ENCODE data around the gene DDC. TPM values are rescaled to one million over a fixed set of nuclear protein-coding genes. Genes with fewer than 3 reads are reported as not detected.
"Not testable (repeated sequence)": the region's sequence is repeated elsewhere in the genome, so short reads cannot be mapped to it uniquely, and the experiment has no call there.

Gene DDC
- polyA plus RNA-seq, 3 donors from 2014 or later, result not detected

DNA sequence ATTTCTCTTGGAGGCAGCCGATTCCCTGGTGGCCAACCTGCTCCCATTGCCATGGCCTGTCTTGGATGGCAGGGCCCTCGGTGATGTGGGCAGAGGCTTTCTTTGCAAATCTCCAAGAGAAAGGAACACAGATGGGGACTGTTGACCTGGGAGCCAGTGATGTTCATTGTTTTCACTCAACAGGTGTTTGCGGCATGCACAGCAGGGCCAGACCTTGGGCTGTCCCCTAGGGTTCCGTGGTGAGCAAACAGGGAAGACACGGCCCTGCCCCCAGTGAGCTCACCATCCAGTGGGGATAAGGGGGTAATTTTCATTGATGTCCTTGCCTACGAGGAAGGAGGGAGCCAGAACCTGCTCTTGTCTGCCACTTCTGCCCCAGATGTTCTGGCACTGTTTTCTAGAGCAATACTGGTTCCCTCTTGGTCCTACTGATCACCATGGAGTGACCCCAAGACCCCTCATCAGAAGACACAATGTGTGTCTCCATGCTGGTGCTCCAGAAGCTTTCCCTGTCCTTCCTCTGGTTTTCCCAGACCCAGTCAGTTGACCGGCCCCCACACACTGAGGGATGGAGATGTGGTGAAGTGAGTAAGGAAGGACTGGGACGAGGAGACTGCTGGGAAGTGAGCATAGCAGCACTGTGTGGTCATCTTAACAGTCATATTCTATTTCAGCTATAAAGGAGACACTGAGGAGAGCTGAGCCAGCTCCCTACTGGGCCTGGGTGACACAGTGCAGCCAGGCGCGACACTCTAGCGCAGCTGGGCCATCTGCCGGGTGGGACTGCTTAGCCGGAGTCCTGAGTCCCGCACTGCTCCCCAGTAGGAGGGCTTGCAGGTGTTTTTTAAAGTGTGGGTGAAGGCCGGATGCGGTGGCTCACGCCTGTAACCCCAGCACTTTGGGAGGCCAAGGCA, 94.7 kb downstream of the DDC start:
- Mint-ChIP-seq H3K36me3 (no peaks in the 10 kb centered on the region), H3K9me3 (no peaks in the 10 kb centered on the region), H3K27ac (no peak overlapping the region), H3K27me3 (ENCODE audit: low read depth in 3 of 3) (peaks cover 3 to 7% (median 6%) of the 10 kb centered on the region in 3 donors), H3K4me1 (peaks cover 8 to 10% of the 10 kb centered on the region in 2 donors), H3K4me3 (no peak overlapping the region)
- DNase-seq, result no peak

DNA sequence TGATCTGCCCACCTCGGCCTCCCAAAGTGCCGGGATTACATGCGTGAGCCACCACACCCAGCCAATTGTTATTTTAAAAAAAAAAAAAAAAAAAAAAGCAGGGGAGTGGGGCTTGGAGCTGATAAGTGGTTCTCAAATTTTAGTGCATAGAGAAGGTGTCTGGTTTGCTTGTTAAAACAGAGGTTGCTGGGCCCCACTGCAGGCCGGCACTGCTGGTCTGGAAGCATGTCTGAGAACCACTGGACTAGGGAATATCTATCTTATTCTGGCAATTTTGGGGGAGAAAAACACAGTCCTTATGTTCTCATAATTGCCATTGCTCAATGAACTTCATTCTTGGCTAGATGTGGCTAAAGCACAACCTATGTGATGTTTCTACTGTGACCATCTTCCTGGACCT, 96.0 kb downstream of the DDC start:
- DNase-seq, result no peak
- Mint-ChIP-seq H3K27me3 (ENCODE audit: low read depth in 3 of 3) (peaks cover 3 to 7% (median 6%) of the 10 kb centered on the region in 3 donors), H3K9me3 (no peaks in the 10 kb centered on the region), H3K4me3 (no peak overlapping the region), H3K36me3 (no peaks in the 10 kb centered on the region), H3K27ac (no peak overlapping the region), H3K4me1 (peaks cover 8 to 10% of the 10 kb centered on the region in 2 donors)

DNA sequence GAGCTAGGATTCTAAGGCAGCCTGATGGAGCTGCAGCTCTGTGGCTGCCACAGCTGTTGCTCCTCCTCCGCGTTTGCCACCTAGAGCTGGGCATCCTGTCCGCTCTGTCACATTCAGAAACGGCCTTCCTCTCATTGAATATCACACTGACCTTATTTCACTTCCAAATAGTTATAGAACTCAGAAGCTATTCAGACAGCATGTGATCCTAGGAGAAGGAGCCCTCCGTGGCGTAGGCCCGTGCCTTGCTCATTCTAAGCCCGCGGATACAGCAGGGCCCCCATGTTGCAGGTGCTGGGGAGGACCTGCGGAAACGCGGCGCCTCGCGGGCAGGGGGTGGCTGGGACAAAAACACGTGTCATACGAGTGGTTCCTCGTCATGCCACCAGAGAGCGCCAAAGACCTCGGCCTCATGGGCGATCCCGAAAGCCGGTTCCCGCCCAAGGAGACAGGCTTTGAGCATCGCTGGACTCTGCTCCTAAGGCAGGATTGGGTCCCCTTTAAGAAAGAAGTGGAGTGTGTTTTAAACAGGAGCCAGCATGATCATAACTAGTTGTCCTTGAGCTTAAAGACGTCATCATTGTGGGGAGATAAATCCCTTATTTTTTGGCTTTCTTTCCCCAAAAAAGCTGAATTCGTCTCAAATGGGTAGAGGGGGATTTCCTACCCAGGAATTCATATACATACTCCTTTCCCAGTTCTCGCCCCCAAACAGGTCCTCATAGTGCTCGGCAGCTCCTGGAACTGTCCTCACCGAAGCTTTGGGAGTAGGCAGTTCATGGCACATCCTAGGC, 97.2 kb downstream of the DDC start:
- H3K27me3 Mint-ChIP-seq (ENCODE audit: low read depth in 3 of 3), result peaks cover 3 to 7% (median 5%) of the 10 kb centered on the region in 3 donors
- DNase-seq, result peak; percentile 65 to 71 (median 67)
- peaks cover 8 to 10% of the 10 kb centered on the region in 2 donors for H3K4me1 Mint-ChIP-seq

DNA sequence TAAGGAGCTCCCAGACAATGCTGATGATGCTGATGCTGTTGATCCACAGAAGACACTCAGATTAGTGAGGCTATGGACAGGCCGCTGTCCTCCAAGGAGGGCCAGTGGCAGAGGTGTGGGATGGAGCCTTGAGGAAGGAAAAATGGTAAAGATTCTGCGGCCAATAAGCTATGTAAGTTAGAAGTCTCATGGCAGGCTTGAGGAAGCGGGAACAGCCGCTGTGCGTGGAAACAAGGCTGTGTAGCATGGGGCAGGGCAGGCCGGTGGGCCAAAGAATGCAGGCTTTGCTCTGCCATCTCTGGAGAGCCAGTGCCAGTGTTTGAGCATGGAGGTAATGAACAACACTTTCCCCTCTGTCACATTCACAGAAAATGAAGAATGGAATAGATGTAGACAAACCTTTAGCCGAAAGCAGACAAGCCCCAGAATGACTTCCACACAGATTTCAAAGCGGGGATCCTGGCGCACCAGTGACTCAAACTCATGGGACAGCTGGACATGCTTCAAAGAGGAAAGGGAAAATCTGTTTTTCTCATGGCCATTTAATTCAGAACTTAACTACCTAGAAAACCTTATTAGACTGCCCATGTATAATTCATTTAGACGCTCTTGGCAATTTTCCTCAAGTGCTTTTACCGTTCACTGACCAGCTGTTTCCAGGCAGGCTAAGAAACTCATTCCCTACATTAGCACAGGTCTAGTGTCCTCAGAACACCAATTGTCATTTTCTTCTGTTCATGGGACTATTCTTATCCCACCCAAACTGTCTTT, 98.2 kb downstream of the DDC start:
- peaks cover 8 to 10% of the 10 kb centered on the region in 2 donors for H3K4me1 Mint-ChIP-seq
- H3K27me3 Mint-ChIP-seq (ENCODE audit: low read depth in 3 of 3), result peaks cover 3 to 7% (median 3%) of the 10 kb centered on the region in 3 donors
- no peaks in the 10 kb centered on the region for H3K36me3 Mint-ChIP-seq
- peak overlapping the region in 2 of 5 donors; percentile 1 to 52 for H3K4me3 Mint-ChIP-seq
- H3K27ac Mint-ChIP-seq, result no peak overlapping the region
- H3K9me3 Mint-ChIP-seq, result no peaks in the 10 kb centered on the region
- no peak for DNase-seq

More for the DNA sequence above, 97.2 kb downstream of the DDC start:
- Mint-ChIP-seq H3K27ac (peak overlapping the region in 2 of 6 donors; percentile 49 to 53), H3K4me3 (peak overlapping the region; percentile 18 to 69 (median 57)), H3K9me3 (no peaks in the 10 kb centered on the region), H3K36me3 (no peaks in the 10 kb centered on the region)

DNA sequence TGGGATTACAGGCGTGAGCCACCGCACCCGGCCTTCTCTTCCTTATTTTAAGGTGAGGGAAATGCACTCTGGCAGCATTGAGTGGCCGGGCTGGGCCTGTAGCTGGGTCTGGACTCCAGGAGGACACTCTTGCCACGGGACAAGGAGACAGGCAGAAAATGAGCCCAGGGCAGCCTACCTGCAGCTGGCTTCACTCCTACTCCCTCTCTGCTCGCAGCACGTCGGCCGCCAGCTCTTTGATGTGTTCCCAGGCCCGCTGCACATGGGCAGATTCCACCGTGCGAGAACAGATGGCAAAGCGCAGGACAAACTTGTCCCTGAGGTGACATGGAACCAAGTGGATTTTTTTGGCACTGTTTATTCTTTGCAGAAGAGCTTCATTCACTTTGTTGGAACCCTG, 102.2 kb downstream of the DDC start:
- peaks cover 6 to 7% of the 10 kb centered on the region in 2 donors for H3K4me1 Mint-ChIP-seq
- no peaks in the 10 kb centered on the region for H3K36me3 Mint-ChIP-seq
- DNase-seq, result no peak
- H3K27me3 Mint-ChIP-seq (ENCODE audit: low read depth in 3 of 3), result peaks cover 2 to 3% (median 2%) of the 10 kb centered on the region in 3 donors
- no peak overlapping the region for H3K27ac Mint-ChIP-seq
- no peak overlapping the region for H3K4me3 Mint-ChIP-seq
- H3K9me3 Mint-ChIP-seq, result no peaks in the 10 kb centered on the region

DNA sequence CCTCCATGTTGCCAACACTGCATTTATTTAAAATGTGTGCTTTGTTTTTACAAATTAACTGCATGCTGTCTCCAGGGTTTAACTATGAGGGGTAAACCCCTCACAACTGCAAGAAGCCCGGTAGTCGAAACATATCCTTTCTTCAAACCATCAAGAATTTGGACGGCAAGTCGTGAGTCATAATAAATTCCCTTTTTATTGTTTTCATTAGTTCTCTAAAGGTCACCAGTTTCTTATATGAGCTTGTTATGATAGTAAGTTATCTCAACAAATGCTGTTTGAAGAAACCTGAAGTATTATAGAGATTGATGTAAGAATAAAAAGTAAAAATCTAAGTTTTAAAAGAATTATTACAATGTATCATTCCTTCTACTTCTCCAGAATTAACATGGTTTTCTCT, 102.8 kb downstream of the DDC start:
- Mint-ChIP-seq H3K27me3 (ENCODE audit: low read depth in 3 of 3) (peaks cover 2 to 4% (median 2%) of the 10 kb centered on the region in 3 donors), H3K27ac (no peak overlapping the region), H3K36me3 (no peaks in the 10 kb centered on the region), H3K4me1 (peaks cover 0 to under 1% of the 10 kb centered on the region in 2 donors), H3K9me3 (no peaks in the 10 kb centered on the region), H3K4me3 (no peak overlapping the region)
- no peak for DNase-seq

DNA sequence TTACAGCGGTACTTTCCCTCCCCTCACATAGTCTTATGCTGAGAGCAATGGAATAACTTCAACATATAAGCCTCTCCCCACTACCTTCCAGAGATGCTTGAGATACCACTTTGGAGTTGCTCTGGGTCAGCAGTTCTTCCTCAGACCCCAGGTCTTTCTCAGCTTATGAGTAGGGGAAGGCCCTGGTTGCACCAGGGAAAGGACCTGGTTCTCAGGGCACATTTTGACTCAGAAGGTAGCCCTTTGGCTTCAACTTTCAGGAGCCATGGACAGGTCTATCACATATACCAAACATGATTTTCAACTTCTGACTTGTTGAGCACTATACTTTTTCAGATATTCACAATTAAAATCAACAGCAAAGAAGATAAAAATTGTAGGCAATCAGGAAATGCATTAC, 103.5 kb downstream of the DDC start:
- Mint-ChIP-seq H3K4me3 (no peak overlapping the region), H3K4me1 (no peaks in the 10 kb centered on the region), H3K36me3 (no peaks in the 10 kb centered on the region), H3K9me3 (no peaks in the 10 kb centered on the region), H3K27ac (no peak overlapping the region), H3K27me3 (ENCODE audit: low read depth in 3 of 3) (peaks cover 2 to 6% (median 2%) of the 10 kb centered on the region in 3 donors)
- no peak for DNase-seq

DNA sequence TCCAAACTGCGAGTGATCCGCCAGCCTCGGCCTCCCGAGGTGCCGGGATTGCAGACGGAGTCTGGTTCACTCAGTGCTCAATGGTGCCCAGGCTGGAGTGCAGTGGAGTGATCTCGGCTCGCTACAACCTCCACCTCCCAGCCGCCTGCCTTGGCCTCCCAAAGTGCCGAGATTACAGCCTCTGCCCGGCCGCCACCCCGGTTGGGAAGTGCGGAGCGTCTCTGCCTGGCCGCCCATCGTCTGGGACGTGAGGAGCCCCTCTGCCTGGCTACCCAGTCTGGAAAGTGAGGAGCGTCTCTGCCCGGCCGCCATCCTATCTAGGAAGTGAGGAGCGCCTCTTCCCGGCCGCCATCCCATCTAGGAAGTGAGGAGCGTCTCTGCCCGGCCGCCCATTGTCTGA, 106.0 kb downstream of the DDC start:
- not testable (repeated sequence) for H3K4me1 Mint-ChIP-seq, H3K4me3 Mint-ChIP-seq, H3K9me3 Mint-ChIP-seq, H3K36me3 Mint-ChIP-seq, H3K27ac Mint-ChIP-seq, DNase-seq
- H3K27me3 Mint-ChIP-seq (ENCODE audit: low read depth in 3 of 3), result peaks cover 2 to 12% (median 7%) of the 10 kb centered on the region in 3 donors

DNA sequence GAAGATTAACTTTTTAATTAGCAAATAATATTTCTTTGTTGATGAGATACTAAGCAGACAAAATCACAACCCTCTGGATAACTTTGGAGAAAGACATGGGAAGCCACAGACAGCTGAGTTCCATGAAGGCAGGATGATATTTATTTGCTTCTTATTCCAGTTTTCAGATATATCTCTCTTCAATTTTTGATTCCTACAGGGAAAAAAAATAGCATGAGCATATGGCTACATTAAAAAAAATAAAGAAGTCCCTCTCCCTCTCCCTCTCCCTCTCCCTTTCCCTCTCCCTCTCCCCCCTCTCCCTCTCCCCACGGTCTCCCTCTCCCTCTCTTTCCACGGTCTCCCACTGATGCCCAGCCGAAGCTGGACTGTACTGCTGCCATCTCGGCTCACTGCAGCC, 106.6 kb downstream of the DDC start:
- not testable (repeated sequence) for H3K4me3 Mint-ChIP-seq, H3K4me1 Mint-ChIP-seq, H3K9me3 Mint-ChIP-seq, H3K36me3 Mint-ChIP-seq, DNase-seq, H3K27ac Mint-ChIP-seq
- H3K27me3 Mint-ChIP-seq (ENCODE audit: low read depth in 3 of 3), result peaks cover 2 to 12% (median 8%) of the 10 kb centered on the region in 3 donors

DNA sequence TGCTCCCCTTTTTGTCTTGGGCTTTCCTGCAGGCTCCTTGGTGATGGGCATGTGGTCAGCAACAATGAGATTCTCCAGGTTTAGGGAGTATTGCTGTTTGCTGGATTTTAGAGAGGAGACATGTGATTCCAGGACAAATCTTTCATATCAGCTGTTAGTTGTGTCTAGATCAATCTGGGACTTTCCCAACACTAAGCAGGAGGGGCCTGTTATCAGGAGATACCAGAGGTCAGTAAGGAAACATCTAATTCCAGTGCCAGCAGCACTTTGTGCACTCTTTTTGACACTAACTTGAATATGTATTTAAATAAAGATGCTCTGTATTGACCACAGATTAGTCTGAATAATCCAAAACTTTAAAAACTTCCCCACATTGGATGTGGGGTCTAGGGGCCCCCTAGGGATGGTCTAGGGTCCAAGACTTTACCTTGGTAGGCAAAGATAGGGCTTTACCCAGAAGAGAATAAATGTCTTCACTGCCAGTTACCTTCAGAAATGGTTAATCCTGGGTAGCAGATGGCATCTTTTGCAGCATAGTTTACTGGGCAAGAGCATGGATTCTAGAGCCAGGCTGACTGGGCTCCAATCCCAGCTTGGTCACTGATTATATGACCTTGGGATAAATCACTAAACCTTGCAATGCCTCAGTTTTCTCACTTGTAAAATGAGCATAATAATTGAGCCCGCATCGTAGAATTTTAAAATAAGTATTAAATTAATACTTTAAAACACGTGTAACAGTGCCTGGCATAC, 108.7 kb downstream of the DDC start:
- H3K36me3 Mint-ChIP-seq, result no peaks in the 10 kb centered on the region
- H3K27ac Mint-ChIP-seq, result peak overlapping the region in 1 of 6 donors; percentile 67
- H3K4me3 Mint-ChIP-seq, result no peak overlapping the region
- no peaks in the 10 kb centered on the region for H3K9me3 Mint-ChIP-seq
- peaks cover 0 to 14% (median 12%) of the 10 kb centered on the region in 3 donors for H3K27me3 Mint-ChIP-seq (ENCODE audit: low read depth in 3 of 3)
- no peaks in the 10 kb centered on the region for H3K4me1 Mint-ChIP-seq
- DNase-seq, result no peak

DNA sequence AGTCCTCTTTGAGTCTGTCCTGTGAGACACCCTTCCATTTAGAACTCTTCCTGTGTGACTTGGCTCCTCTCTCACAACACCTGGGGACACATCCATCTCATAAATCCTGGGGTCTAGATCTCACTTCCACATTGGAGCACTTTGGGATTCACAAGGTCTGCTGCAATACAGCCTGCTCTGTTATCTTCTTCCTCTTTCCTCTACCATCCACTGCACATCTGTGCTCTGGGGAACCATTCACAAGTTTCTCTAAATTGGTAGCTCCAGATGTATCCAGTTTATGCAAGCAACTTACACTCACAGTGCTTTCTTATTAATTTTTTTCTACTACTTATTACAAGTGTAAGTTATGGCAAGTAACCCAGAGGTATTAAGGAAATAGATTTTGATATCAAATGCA, 109.5 kb downstream of the DDC start:
- Mint-ChIP-seq H3K9me3 (no peaks in the 10 kb centered on the region), H3K36me3 (no peaks in the 10 kb centered on the region), H3K4me3 (no peak overlapping the region), H3K27ac (no peak overlapping the region), H3K27me3 (ENCODE audit: low read depth in 3 of 3) (peaks cover 0 to 14% (median 12%) of the 10 kb centered on the region in 3 donors), H3K4me1 (peaks cover 5 to 8% of the 10 kb centered on the region in 2 donors)
- no peak for DNase-seq

DNA sequence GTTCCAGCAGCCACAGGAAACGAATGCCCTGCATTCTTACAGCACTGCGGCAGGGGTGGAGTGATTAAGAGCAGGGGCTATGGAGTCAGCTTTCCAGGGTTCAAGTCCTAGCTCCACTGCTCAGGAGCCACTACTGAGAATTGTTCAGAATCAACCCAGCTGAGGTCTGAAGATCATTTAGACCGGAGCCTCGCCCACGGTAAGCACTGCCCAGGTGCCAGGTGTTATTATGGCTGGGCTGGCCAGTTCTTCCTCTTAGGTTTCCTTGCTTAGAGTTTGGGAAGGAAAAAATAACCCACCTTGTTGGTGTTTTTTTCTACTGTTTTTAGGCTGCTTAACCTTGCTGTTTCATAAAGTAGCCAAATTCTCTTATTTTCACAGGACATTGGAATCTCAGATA, 110.2 kb downstream of the DDC start:
- Mint-ChIP-seq H3K27me3 (ENCODE audit: low read depth in 3 of 3) (peaks cover 0 to 14% (median 12%) of the 10 kb centered on the region in 3 donors), H3K27ac (no peak overlapping the region), H3K9me3 (no peaks in the 10 kb centered on the region), H3K4me3 (no peak overlapping the region), H3K36me3 (no peaks in the 10 kb centered on the region), H3K4me1 (peaks cover 9 to 14% of the 10 kb centered on the region in 2 donors)
- DNase-seq, result no peak

DNA sequence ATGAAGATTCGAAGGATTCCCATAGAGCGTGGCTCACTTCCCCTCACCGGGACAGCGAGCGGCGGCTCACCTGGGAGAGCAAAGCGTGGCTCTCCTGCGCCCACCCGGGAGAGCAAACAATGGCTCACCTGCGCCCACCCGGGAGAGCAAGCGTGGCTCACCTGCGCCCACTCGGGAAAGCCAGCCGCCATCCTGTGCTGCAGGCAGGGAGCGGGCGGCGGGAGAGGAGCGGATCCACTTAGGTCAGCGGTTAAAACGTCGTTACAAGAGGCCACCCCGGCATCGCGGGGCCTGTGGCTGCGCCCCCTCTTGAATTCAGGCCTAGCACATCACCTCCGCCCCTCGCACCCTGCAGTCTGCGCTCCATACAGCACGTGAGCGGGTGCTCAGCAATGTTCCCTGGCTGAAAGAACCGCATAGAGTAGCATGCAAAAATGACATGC, 114.6 kb downstream of the DDC start:
- H3K27me3 Mint-ChIP-seq (ENCODE audit: low read depth in 3 of 3), result peaks cover 0 to 14% (median 4%) of the 10 kb centered on the region in 3 donors
- H3K4me3 Mint-ChIP-seq, result peak overlapping the region; percentile 89 to 94 (median 91)
- no peak for DNase-seq
- peak overlapping the region; percentile 70 to 94 (median 84) for H3K27ac Mint-ChIP-seq
- peaks cover 8 to 16% (median 12%) of the 10 kb centered on the region in 3 donors for H3K36me3 Mint-ChIP-seq
- peaks cover 18 to 26% of the 10 kb centered on the region in 2 donors for H3K4me1 Mint-ChIP-seq
- H3K9me3 Mint-ChIP-seq, result no peaks in the 10 kb centered on the region
